NCI-H187 (cell line): ENCODE measurements around the gene KIAA0040.
A peak's percentile ranks its signal among the peaks of the same experiment; 100 is the strongest.

Experiments
- DNase-seq, 2 experiments: peaks; one replicate each; lab custom pipeline; 2025; lab: John Stamatoyannopoulos, UW

KIAA0040 gene

GRCh38 chr1:175200678-175201521, 8.3 kb upstream of the KIAA0040 start:
- DNase-seq, result no peak

- no peak for DNase-seq
These were observed 5.8 kb upstream of the KIAA0040 start for GRCh38 chr1:175198332-175198731.

- DNase-seq, result no peak
These were observed 5.0 kb upstream of the KIAA0040 start for GRCh38 chr1:175197531-175197930.

- no peak for DNase-seq
These were observed 3.2 kb upstream of the KIAA0040 start for GRCh38 chr1:175195798-175196197.

GRCh38 chr1:175195281-175195680, 2.7 kb upstream of the KIAA0040 start:
- DNase-seq, result no peak

- DNase-seq, result no peak
These were observed 943 bp upstream of the KIAA0040 start for GRCh38 chr1:175193527-175193910.

GRCh38 chr1:175192111-175192629, 406 bp downstream of the KIAA0040 start:
- peak in 1 of 2 experiments; percentile 24 for DNase-seq

- DNase-seq, result no peak
These were observed 917 bp downstream of the KIAA0040 start for GRCh38 chr1:175191659-175192058.

- DNase-seq, result no peak
These were observed 3.6 kb downstream of the KIAA0040 start for GRCh38 chr1:175188936-175189335.

GRCh38 chr1:175186433-175187160, 6.0 kb downstream of the KIAA0040 start:
- no peak for DNase-seq

- DNase-seq, result no peak
These were observed 6.7 kb downstream of the KIAA0040 start for GRCh38 chr1:175185903-175186302.

GRCh38 chr1:175183586-175183985, 9.0 kb downstream of the KIAA0040 start:
- DNase-seq, result no peak

- DNase-seq, result no peak
These were observed 10.3 kb downstream of the KIAA0040 start for GRCh38 chr1:175182201-175182746.

- DNase-seq, result no peak
These were observed 12.6 kb downstream of the KIAA0040 start for GRCh38 chr1:175179837-175180590.

GRCh38 chr1:175178456-175178855, 14.1 kb downstream of the KIAA0040 start:
- no peak for DNase-seq

- DNase-seq, result no peak
These were observed 14.5 kb downstream of the KIAA0040 start for GRCh38 chr1:175178056-175178455.

GRCh38 chr1:175176246-175176645, 16.3 kb downstream of the KIAA0040 start:
- no peak for DNase-seq

- no peak for DNase-seq
These were observed 18.1 kb downstream of the KIAA0040 start for GRCh38 chr1:175174309-175175102.

GRCh38 chr1:175173531-175173930, 19.0 kb downstream of the KIAA0040 start:
- no peak for DNase-seq

GRCh38 chr1:175172503-175172902, 20.1 kb downstream of the KIAA0040 start:
- DNase-seq, result no peak
